Left colon (tissue), 2 donors: ENCODE measurements around the gene SIGLEC7. TPM values are rescaled to one million over a fixed set of nuclear protein-coding genes. Genes with fewer than 3 reads are reported as not detected.
A peak's percentile ranks its signal among the peaks of the same experiment; 100 is the strongest.
"Not testable (repeated sequence)": the region's sequence is repeated elsewhere in the genome, so short reads cannot be mapped to it uniquely, and the experiment has no call there.

Experiments
- ATAC-seq: fragments of 200-7000 bp; cut with Tn5 transposase; one replicate; pipeline ENCODE4 v1.9.1; 2020; ENCODE audit warnings: mild to moderate bottlenecking, moderate library complexity
- DNase-seq, 2 donors: peaks; one replicate each; pipeline ENCODE4 v3.0.0-alpha.2; 2020
- intact Hi-C, 2 donors: fragments of 100-400 bp; cut with DNase I in 1 of 2; cut with micrococcal nuclease in 1 of 2; formaldehyde crosslinking; loops; one replicate each; pipeline versions ENCODE4 v1.11.2 to v1.14.0; 2022; cut with DNase I, micrococcal nuclease
- total RNA-seq, 2 donors: library from RNA; stranded (reverse); fragmentation: NEBNext Ultra II Directional; extraction: Animal tissue kit (Norgen Biotek cat#: 25700); gene quantifications; one replicate each; pipeline ENCODE4 v1.2.1, GENCODE V29; 2021
- donor health status: DM: no; HTN: no; CAD: no.
- donor health status: DM: yes; HTN: yes; CAD: no.

The SIGLEC7 gene
- total RNA-seq, 2 donors from 2014 or later, result 1.1 to 1.3 TPM

DNA sequence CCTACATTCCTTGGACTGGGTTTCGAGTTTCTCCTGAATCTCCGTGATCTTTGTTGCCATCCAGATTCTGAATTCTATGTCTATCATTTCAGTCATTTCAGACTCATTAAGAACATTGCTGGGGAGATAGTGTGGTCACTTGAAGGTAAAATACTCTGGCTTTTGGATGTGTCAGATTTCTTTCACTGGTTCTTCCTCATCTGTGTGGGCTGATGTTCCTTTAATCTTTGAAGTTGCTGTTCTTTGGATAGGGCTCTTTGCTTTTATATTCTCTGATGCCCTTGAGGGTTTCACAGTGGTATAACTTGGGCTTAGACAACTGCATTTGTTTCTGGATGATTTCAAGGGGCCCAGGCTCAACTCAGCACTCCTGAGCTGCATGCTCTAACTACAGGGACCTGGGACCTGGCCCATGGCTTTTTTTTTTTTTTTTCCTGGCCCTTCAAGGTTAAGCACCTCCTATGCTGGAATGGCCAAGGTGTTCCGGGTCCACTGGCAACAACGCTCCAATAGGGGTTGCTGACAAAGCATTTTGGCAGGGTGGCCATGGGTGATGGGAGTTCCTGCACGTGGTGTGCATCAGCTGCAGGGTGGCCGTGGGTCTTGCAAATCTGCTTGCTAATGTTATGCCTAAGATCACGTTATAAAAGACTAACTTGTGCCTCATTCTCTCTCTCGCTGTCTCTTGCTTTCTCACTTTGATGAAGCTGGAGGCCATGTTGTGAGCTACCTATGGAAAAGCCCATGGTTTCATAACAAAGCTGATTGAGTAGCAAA, 5.9 kb upstream of the SIGLEC7 start:
- intact Hi-C loops, result no loop called here
- ATAC-seq, result no peak
- DNase-seq, result no peak

DNA sequence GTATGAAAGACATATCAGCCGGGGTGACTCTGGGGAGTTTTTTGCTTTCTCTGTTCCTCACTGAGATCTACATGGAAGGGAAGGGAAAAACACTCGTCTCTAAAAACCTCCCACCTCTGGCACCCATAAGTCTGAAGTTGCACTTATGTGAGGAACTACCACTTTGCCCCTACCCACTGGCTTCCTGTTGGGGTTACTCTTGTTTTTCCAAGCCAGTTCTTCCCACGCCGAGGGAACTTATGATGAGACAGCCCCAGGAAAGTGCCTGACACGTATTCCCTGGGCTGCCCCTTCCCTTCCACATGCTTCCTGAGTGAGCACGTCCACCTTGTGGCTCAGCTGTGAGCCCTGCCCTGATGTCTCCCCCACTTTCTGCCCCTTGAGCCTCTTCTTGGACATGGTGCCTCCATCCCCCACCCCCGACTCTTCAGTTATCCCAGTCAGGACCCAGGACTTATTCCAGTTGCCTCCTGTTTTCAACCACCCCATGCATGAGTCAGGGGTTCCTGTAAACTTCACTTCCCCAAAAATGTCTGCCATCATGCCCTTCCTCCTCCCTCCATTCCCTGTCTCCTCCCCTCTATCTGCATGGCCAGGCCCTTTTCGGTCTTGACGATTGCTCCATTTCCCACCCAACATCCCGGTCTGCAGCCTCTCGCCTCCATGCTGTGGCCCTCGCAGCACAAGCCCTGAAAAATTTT, 5.1 kb upstream of the SIGLEC7 start:
- intact Hi-C loops, result no loop called here
- DNase-seq, result no peak
- no peak for ATAC-seq

DNA sequence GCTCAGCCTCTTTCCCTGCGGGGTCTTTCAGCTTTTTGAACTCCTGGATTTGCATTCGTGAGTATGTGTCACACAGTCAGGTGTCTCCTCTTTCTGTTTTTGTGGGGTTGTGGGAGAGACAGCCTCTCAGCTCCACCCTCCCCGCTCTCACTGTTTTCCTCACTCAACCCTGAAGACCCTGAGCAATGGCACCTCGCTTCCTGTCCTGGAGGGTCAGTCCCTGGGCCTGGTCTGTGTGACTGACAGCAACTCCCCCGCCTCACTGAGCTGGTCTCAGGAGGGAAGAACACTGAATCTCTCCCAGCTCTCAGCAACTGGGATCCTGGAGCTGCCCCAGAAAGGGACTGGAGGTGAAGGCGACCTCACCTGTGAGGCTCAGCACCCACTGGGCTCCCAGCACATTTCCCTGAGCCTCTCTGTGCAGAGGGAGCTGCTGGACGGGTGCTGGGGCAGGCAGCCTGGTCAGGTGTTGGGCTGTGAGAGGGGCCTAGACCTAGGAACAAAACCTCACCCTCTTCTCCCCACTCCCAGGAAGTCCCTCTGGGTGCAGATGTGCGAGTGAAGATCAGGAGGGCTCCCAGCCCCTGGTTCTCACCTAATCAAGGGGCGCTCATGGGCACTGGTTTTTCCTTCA, 4.2 kb upstream of the SIGLEC7 start:
- ATAC-seq, result no peak
- intact Hi-C loops, result no loop called here
- DNase-seq, result no peak

DNA sequence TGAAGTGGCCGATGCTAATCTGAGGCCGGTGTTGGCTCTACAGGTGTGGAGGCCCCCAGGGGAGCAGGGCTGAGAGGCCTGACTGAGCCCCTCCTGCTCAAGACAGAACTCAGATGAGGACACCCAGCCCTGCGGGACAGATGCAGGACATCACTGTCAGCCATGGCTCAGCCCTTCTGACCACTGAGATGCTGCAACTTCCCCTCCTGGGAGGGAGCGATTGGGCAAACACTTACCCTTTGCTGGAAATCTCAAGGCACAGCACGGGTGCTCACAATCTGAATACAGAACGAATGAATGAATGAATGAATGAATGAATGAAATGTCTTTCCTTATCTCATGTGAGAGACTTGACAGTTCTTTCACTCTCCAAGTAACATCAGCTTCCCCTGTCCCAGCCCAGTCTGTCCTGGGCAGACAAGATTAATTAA, 3.5 kb upstream of the SIGLEC7 start:
- DNase-seq (no peak), ATAC-seq (no peak)
- intact Hi-C loops, result no loop called here

DNA sequence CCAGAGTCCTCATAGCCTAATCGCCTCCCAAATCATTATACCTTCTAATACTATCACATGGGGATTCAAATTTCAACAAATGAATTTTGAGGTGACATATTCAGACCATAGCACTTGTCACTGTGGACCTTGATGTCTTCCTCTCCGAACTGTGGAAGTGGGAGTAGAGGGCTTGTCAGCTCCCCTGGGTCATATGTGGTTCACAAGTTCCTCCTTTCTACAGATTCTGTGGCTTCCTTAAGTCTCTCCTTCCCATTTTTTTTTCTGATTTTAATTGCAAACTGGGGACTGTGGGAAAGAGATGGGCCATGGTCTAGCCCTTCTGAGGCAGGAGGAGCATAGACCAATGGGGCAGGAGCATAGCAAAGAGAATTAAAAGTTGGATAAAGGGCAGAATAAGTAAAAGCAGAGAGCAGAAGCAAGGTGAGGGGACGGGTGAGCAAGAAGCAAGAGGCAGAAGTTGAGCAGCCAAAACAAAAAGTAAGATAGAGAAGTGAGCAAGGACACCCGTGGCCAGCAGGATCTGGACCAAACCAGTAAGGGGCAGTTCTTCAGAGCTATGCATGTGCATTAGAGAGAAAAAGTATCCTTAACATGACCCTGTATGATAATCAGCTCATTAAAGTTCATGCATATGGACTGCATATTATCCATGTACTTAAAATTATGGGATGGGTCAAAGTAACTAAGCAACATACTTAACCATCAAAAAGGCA, 2.6 kb upstream of the SIGLEC7 start:
- no peak for DNase-seq
- no peak for ATAC-seq
- intact Hi-C loops, result no loop called here

- ATAC-seq (no peak), DNase-seq (no peak)
- intact Hi-C loops, result no loop called here
Measured at GRCh38 chr19:51140441-51140840, 1.7 kb upstream of the SIGLEC7 start.

GRCh38 chr19:51141181-51141580, 920 bp upstream of the SIGLEC7 start:
- DNase-seq (no peak), ATAC-seq (no peak)
- intact Hi-C loops, result no loop called here

DNA sequence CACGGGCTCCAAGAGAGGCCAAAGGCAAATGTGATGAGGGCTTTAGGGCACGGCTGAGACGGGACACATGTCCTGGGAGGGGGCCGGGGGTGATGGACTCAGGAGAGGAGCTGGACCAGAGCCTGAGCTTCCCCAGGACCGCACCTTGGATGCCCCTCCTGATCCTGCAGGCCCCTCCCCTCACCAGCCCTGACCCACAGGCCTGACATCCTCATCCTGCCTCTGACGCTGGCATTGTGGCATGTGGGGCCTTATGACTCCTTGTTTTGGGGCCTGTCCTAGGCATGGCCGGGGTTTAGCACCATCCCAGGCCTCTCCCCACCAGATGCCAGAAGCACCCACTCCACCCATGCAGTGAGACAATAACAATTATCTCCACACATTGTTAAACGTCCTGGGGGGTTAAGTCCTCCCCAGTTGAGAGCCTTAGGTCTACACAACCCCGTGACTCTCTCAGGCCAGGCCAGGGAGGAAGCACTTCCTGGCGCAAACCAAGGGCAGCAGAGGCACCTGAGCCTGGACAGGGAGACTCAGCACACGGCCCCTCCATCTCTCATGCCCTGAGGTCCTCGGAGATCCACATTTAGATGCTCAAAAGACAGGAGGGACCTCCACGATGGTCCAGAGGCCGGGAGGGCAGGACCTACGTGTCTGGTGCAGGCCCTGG, 841 bp downstream of the SIGLEC7 start:
- intact Hi-C loops, DNase-seq, ATAC-seq: not testable (repeated sequence)

- ATAC-seq (no peak), DNase-seq (no peak)
- intact Hi-C loops, result no loop called here
Measured at GRCh38 chr19:51143486-51143885, 1.4 kb downstream of the SIGLEC7 start.

DNA sequence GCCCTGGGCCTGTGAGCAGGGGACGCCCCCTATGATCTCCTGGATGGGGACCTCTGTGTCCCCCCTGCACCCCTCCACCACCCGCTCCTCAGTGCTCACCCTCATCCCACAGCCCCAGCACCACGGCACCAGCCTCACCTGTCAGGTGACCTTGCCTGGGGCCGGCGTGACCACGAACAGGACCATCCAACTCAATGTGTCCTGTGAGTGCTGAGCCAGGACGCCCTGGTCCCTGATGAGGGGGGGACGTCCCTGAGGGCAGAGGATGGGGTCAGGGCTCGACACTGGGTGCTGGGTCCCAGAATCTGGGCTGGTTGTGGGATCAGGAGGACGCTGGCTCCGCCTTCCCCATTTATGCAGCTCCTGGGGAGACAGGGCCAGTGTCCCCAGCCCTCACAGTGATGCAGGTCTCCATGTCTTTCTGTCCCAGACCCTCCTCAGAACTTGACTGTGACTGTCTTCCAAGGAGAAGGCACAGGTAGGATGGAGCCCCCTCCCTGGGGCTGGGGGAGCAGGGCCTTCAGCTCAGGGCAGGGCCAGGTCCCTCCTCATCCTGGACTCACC, 2.5 kb downstream of the SIGLEC7 start:
- DNase-seq, result no peak
- ATAC-seq, result no peak
- intact Hi-C loops, result no loop called here

- intact Hi-C loops, result no loop called here
- DNase-seq (no peak), ATAC-seq (no peak)
Measured at GRCh38 chr19:51145916-51146493, 3.9 kb downstream of the SIGLEC7 start.

- intact Hi-C loops, result no loop called here
- ATAC-seq (no peak), DNase-seq (no peak)
Measured at GRCh38 chr19:51146751-51147150, 4.7 kb downstream of the SIGLEC7 start.

DNA sequence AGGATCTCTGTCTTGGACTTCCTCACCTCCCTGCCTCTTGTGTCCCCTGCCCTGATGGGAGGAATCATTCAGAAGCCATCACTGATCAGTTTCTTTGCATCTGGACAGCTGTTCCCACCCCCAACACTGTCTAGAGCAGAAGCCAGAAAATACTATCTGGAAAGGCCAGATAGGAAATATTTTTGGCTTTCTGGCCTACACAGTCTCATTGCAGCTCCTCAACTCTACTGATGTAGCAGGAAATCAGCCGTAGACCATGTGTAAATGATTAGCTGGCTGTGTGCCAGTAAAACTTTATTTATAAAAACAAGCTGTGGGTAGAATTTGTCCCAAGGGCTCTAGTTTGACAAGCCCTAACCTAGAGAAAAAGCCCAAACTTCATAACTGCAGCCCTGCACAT, 5.6 kb downstream of the SIGLEC7 start:
- DNase-seq (no peak), ATAC-seq (no peak)
- intact Hi-C loops, result no loop called here

DNA sequence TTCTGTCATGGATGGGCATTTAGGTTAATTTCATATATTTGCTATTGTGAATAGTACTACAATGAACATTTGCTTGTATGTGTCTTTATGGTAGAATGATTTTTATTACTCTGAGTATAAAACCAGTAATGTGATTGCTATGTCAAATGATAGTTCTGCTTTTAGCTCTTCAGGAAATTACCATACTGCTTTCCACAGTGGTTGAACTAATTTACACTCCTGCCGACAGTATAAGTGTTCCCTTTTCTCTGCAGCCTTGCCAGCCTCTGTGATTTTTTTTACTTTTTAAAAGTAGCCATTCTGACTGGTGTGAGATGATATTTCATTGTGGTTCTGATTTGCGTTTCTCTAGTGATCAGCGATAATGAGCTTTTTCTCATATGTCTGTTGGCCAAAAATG, 6.5 kb downstream of the SIGLEC7 start:
- DNase-seq, result no peak
- ATAC-seq, result no peak
- intact Hi-C loops, result no loop called here

- intact Hi-C loops, result no loop called here
- DNase-seq (no peak), ATAC-seq (no peak)
Measured at GRCh38 chr19:51150627-51151026, 8.5 kb downstream of the SIGLEC7 start.

GRCh38 chr19:51156710-51157109, 14.6 kb downstream of the SIGLEC7 start:
- no peak for ATAC-seq
- DNase-seq, result no peak
- intact Hi-C loops, result no loop called here

DNA sequence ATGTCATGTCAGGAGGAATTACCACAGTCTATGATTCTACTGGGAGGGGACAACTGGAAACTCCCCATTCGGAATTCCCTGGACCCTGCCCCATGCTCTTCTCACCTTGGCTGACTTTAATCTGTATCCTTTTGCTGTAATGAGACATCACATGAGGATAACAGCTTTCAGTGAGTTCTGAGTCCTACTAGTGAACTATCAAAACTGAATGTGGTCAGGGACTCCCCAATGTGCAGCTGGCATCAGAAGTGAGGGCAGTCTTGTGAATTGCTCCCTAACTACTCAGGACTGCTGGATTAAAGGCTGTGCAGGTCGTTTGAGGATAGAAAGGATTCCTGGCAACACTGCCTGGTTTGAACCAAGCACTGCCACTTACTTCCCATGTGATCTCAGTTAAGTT, 15.2 kb downstream of the SIGLEC7 start:
- DNase-seq, result no peak
- ATAC-seq, result no peak
- intact Hi-C loops, result no loop called here

DNA sequence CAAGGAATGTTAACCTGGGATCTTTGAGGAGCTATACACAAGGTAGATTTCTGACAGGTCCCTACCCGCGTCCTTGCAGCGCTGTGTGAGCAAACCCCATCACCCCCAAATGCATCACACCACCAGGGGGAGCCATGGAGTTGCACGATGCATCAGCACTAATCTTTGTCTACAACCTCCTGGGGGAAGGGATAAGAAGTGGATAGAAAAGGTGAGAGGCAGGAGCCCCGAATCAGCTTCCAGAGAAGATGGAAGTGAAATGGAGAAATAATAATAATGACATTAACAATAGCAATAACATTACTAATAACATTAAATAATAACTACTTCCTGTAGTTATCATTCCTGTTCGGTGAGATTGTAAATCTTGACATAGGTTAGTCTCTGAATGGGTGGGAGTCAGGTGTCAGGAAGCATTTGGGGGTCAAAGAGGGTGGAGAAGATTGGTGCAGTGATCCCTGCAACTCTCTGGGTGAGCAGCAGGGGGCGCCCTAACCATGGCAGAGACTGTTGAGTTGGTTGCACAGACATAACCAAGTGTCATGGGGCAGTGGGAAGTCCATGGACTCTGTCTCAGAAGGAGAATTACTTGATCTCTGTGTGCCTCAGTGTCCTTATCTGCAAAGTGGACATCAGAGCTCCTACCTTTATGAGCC, 16.5 kb downstream of the SIGLEC7 start:
- DNase-seq (peak in 1 of 2 donors; percentile 70), ATAC-seq (no peak)
- intact Hi-C loops, result no loop called here
